T-helper 1 cell treated with Interleukin-12 subunit alpha and Interleukin-12 subunit beta and Interleukin-4 antibody, amounts not matched to agents 30 μg/mL and 1 μg/mL, for 36 hours (primary cell): ENCODE data around the gene SYN1.
A peak's percentile ranks its signal among the peaks of the same experiment; 100 is the strongest.

Source experiments
- H3K27ac Mint-ChIP-seq: one replicate; pipeline ENCODE4 v1.8.0; 2021; ENCODE audit warnings: mild to moderate bottlenecking, mixed read lengths
- H3K27me3 Mint-ChIP-seq: one replicate; pipeline ENCODE4 v1.8.0; 2021; ENCODE audit warnings: low read depth, mixed read lengths
- H3K36me3 Mint-ChIP-seq: one replicate; pipeline ENCODE4 v1.8.0; 2021; ENCODE audit warnings: low read depth, mixed read lengths
- H3K4me1 Mint-ChIP-seq: one replicate; pipeline ENCODE4 v1.8.0; 2021; ENCODE audit warnings: low read depth, mixed read lengths
- H3K4me3 Mint-ChIP-seq: one replicate; pipeline ENCODE4 v1.8.0; 2021; ENCODE audit warnings: mild to moderate bottlenecking, moderate library complexity, mixed read lengths
- H3K9me3 Mint-ChIP-seq: one replicate; pipeline ENCODE4 v1.8.0; 2021; ENCODE audit warnings: mixed read lengths

The SYN1 gene

DNA sequence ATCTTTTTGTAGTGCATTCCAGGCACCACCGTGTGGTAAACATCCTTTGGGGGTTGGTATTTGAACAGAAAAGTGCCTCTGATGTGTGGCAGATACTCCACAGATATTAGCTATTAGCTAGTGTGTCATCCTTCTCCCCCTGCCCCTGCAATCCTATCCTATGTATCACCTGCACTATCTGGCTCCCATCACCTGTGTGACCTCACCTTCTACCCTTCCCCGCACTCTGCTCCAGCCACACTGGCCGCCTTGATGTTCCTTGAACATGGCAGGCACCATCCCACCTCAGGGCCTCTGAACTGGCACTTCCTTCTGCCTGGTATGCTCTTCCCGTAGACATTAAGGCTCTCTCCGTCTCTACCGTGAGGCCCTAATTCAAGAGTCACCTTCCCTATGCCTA lies 27.0 kb upstream of the SYN1 start:
- Mint-ChIP-seq H3K36me3 (peaks cover 28% of the 10 kb centered on the region), H3K27me3 (no peaks in the 10 kb centered on the region), H3K4me3 (peak overlapping the region; percentile 20), H3K27ac (no peak overlapping the region), H3K4me1 (peaks cover 46% of the 10 kb centered on the region), H3K9me3 (no peaks in the 10 kb centered on the region)

DNA sequence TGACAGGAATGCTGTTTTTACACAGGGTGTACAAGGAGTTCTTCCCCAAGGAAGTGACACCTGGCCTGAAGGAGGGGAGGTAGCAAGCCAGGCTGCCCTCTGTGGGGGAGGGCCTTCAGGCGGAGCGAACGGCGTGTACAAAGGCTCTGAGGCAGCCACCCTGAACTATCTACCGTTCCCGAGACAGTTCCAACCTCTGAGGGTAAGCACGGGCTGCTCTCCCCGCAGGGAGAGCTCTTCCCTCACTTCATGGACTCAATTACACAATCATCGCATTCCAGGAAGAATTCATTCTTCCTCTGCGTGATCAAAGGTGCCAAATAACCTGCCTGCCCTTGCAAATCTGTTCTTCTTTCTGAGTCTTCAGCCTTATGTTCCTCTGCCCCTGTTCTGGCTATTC lies 25.9 kb upstream of the SYN1 start:
- Mint-ChIP-seq H3K27ac (no peak overlapping the region), H3K9me3 (no peaks in the 10 kb centered on the region)

GRCh38 chrX:47644557-47645091 lies 25.0 kb upstream of the SYN1 start:
- peak overlapping the region; percentile 73 for H3K27ac Mint-ChIP-seq
- H3K4me3 Mint-ChIP-seq: no peak overlapping the region
- no peaks in the 10 kb centered on the region for H3K27me3 Mint-ChIP-seq
- peaks cover 41% of the 10 kb centered on the region for H3K4me1 Mint-ChIP-seq
- no peaks in the 10 kb centered on the region for H3K9me3 Mint-ChIP-seq
- peaks cover 42% of the 10 kb centered on the region for H3K36me3 Mint-ChIP-seq

More for the DNA sequence above, 25.9 kb upstream of the SYN1 start:
- Mint-ChIP-seq H3K27me3 (no peaks in the 10 kb centered on the region), H3K4me1 (peaks cover 38% of the 10 kb centered on the region), H3K4me3 (peak overlapping the region; percentile 14), H3K36me3 (peaks cover 33% of the 10 kb centered on the region)

GRCh38 chrX:47643926-47644325 lies 24.3 kb upstream of the SYN1 start:
- Mint-ChIP-seq H3K9me3 (no peaks in the 10 kb centered on the region), H3K27ac (no peak overlapping the region), H3K36me3 (peaks cover 46% of the 10 kb centered on the region), H3K27me3 (no peaks in the 10 kb centered on the region), H3K4me3 (no peak overlapping the region), H3K4me1 (peaks cover 37% of the 10 kb centered on the region)

DNA sequence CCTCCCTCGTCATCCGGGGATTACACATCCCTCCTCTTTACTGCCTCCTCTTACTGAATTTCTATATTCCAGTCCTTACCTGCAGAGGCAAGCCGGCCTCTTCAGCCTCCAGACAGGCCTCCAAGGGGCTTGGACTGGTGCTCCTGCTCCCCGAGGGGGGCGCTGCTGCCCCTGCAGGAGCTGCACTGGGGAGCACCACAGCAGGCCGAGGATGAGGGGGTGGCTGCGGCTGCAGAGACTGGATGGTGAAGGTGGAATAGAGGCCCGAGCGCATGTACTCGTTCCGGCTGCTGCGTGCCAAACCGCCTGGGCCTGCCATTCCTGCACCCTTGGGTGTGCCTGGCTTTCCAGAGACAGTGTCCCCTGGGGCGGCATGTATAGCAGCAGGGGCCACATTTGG lies 19.2 kb upstream of the SYN1 start:
- H3K4me1 Mint-ChIP-seq: peaks cover 15% of the 10 kb centered on the region
- H3K27ac Mint-ChIP-seq: peak overlapping the region; percentile 31
- H3K9me3 Mint-ChIP-seq: no peaks in the 10 kb centered on the region
- H3K4me3 Mint-ChIP-seq: peak overlapping the region; percentile 7
- peaks cover 48% of the 10 kb centered on the region for H3K36me3 Mint-ChIP-seq
- no peaks in the 10 kb centered on the region for H3K27me3 Mint-ChIP-seq

DNA sequence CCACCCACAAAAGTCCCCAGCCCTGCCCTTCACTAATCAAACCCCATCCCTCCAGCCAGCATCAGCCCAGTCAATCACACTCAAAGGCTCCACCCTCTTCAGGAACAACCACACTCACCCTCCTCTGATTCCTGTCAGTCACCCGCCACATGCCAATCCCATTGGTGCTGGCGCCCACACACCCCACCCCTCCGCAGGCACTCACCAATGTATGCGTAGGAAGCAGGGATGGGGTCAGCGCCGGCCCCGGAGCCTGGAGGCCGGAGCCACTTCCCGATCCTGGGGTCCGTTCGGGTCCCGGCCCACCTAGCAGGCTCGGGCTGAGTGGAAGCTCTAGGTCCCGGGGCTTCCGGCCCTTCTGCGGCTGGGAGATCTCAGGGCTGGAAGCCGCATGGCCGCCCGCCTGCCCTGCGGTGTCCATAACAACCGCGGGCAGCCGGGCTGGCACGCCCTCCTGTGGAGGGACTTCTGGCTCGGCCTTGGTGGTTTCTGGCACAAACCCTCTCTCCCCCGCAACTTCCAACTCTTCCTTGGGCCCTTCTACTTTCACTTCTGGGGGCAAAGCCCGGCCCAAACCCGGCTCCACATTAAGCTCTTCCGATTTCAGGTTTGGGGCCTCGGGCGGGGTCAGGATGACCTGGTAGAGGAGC lies 18.0 kb upstream of the SYN1 start:
- Mint-ChIP-seq H3K36me3 (peaks cover 46% of the 10 kb centered on the region), H3K27ac (peak overlapping the region; percentile 66), H3K4me1 (peaks cover 15% of the 10 kb centered on the region), H3K4me3 (peak overlapping the region; percentile 64), H3K27me3 (no peaks in the 10 kb centered on the region), H3K9me3 (no peaks in the 10 kb centered on the region)

DNA sequence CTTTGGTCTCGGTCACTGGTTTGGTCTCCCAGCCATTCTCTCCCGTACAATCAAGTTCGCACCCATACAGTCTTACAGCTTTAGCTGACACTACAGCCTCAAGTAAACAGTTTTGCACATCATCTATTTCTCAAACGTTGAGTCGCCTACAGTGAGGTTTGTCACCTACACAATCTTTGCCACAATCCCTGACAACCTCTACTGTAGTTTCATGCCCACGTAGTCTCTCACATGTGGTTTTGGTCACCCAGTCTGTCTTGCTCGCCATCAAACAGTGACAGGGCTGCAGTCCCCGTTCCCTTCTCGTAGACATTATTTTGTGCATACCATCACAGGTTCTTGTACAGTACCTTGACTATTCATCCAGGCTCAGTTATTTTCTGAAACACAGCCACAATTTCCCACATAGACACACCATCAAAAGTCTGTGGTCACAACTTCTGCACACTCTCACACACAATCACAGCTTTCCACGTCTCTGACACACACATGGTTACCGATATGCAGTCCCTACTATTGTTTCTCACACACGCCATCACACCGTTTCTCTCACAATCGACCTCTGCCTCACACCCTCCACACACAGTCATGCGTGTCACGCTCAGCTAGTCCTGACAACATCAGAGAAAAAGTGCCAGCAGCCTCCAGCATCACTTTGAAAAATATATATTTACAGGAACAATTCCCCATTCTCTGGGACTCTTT lies 15.4 kb upstream of the SYN1 start:
- no peaks in the 10 kb centered on the region for H3K27me3 Mint-ChIP-seq
- no peak overlapping the region for H3K27ac Mint-ChIP-seq
- peaks cover 17% of the 10 kb centered on the region for H3K4me1 Mint-ChIP-seq
- peaks cover 26% of the 10 kb centered on the region for H3K36me3 Mint-ChIP-seq
- no peak overlapping the region for H3K4me3 Mint-ChIP-seq
- H3K9me3 Mint-ChIP-seq: no peaks in the 10 kb centered on the region

GRCh38 chrX:47633689-47634590 lies 14.3 kb upstream of the SYN1 start:
- H3K4me1 Mint-ChIP-seq: peaks cover 21% of the 10 kb centered on the region
- peaks cover 18% of the 10 kb centered on the region for H3K36me3 Mint-ChIP-seq
- H3K27me3 Mint-ChIP-seq: no peaks in the 10 kb centered on the region
- H3K9me3 Mint-ChIP-seq: no peaks in the 10 kb centered on the region
- H3K4me3 Mint-ChIP-seq: no peak overlapping the region
- H3K27ac Mint-ChIP-seq: no peak overlapping the region

DNA sequence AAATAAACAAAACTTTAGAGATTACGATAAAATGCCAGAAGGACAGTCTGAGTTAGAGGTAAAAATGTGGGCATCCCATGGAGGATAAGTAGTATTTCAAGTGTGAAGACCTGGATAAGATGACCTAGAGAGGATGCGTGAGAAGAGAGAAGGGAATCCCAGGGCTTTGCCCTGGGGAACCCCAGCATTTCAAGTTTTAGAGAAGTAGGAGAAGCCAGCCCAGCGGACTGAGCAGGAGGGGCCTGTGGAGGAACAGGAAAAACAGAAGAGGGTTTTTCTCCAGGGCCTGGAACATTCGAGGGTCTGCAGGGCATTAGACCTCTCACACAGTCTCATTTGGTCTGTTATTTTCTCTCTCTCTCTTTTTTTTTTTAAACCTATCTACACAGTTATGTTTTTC lies 13.0 kb upstream of the SYN1 start:
- Mint-ChIP-seq H3K27me3 (no peaks in the 10 kb centered on the region), H3K4me1 (peaks cover 21% of the 10 kb centered on the region), H3K4me3 (no peak overlapping the region), H3K36me3 (peaks cover 13% of the 10 kb centered on the region), H3K9me3 (no peaks in the 10 kb centered on the region), H3K27ac (no peak overlapping the region)

DNA sequence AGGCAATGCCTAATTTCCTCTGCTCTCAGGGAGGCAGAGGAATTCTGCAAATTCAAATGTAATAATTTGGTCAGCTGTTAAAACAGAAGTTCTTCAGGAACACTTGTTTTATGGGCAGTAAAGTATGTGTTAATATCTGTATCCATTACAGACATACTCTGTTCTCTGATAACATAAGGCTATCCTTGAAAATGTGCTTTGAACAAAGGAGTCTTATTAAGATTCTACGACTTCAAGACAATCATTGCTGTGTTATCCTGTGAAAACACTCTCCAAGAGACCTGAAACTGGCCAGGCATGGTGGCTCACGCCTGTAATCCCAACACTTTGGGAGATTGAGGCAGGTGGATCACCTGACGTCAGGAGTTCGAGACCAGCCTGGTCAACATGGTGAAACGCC lies 12.0 kb upstream of the SYN1 start:
- no peaks in the 10 kb centered on the region for H3K9me3 Mint-ChIP-seq
- H3K27ac Mint-ChIP-seq: no peak overlapping the region
- no peak overlapping the region for H3K4me3 Mint-ChIP-seq
- H3K36me3 Mint-ChIP-seq: peaks cover 6% of the 10 kb centered on the region
- H3K27me3 Mint-ChIP-seq: no peaks in the 10 kb centered on the region
- peaks cover 16% of the 10 kb centered on the region for H3K4me1 Mint-ChIP-seq

DNA sequence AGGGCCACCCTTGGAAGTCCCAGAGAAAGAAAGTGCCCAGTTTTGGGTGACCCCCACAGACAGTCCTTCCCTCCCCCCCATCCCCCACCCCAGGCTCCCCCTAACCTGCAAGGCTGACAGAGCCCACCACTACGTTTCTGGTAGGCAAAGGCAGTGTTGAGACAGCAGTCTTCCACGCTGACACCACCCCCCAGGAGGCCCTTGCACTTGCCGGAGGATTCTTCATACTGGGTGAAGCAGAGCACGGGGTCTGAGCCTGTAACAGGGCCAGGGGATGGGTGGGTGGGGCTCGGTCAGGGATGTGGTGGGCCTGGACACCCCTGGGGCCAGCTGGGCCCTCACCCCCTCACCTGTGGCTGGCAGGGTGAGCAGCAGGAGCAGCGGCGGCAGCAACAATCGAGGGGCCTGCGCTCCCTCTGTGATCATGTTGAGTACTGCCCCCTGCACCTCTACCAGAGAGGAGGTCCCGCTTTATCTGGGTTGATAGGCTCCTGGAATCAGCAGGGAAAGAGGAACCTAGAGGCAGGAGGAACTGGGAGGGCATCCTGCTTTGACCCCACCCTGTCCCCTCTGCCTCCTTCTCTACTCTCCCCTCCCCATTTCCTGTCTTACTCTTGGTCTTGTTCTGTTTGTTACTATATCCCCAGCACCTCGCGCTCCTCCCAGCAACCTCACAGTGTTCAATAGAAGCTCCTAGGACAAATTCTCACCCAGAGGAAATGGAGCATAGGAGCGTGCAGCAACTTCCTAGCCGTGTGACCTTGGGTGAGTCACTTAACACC lies 10.0 kb upstream of the SYN1 start, which contains the start of gene CFP:
CFP (minus strand) TSS at position 512 of the 782 bp plus-strand sequence; CDS start at position 426, 86 bp downstream.
- H3K4me1 Mint-ChIP-seq: peaks cover 18% of the 10 kb centered on the region
- peak within 1 kb of the TSS; percentile 85 for H3K27ac Mint-ChIP-seq
- peaks cover 6% of the 10 kb centered on the region for H3K36me3 Mint-ChIP-seq
- H3K4me3 Mint-ChIP-seq: peak within 1 kb of the TSS; percentile 84
- H3K9me3 Mint-ChIP-seq: no peaks in the 10 kb centered on the region
- no peaks in the 10 kb centered on the region for H3K27me3 Mint-ChIP-seq

DNA sequence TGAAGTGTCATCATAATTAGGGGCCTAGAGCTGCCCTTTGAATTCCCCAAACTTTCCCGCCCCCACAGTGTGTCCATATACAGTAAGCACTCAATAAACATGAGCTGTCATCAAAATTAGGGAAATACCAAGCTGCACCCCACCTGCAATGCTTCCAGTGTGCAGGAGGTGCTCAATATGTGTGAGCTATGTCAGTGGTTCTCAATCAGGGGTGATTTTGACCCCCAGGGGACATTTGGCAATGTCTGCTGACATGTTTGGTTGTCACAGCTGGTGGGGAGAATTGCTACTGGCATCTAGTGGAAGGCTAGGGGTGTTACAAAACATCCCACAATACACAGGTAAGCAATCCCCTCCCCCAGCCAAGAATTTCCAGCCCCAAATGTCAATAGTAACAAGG lies 9.3 kb upstream of the SYN1 start:
- H3K36me3 Mint-ChIP-seq: peaks cover 8% of the 10 kb centered on the region
- no peaks in the 10 kb centered on the region for H3K9me3 Mint-ChIP-seq
- H3K4me3 Mint-ChIP-seq: peak overlapping the region; percentile 84
- no peaks in the 10 kb centered on the region for H3K27me3 Mint-ChIP-seq
- peaks cover 18% of the 10 kb centered on the region for H3K4me1 Mint-ChIP-seq
- H3K27ac Mint-ChIP-seq: peak overlapping the region; percentile 83

DNA sequence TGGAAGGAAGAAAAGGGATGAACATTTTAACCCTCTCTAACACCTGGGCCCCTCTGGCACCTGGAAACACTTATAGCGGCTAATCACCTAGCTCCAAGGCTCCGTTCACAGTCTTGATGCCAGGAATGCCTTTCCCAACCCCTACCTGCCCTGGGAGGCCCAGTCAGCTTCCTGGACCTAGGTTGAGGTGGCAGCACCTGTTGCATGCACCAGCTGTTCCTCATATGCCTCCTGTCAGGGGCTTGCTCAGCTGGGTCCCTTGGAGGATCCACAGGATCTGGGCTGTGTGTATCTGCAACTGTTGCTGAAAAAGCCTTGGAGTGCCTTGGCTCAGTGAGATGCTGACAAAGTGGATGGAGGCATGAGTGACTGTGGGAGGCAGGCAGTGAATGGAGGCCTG lies 5.7 kb upstream of the SYN1 start:
- no peaks in the 10 kb centered on the region for H3K9me3 Mint-ChIP-seq
- H3K4me3 Mint-ChIP-seq: no peak overlapping the region
- peaks cover 16% of the 10 kb centered on the region for H3K27me3 Mint-ChIP-seq
- H3K4me1 Mint-ChIP-seq: peaks cover 21% of the 10 kb centered on the region
- peaks cover 9% of the 10 kb centered on the region for H3K36me3 Mint-ChIP-seq
- H3K27ac Mint-ChIP-seq: no peak overlapping the region
